KMS-11 (cell line): ENCODE results near the gene TNNT1.

ENCODE experiments used
- H2AFZ ChIP-seq: fragments of 200-600 bp; sonication (generic); 2 replicates; pipeline ENCODE4 v1.6.1; 2016; ENCODE audit warnings: antibody characterized with exemption, mixed run types, low read depth
- H3K27ac ChIP-seq: fragments of 200-600 bp; sonication (generic); 2 replicates; pipeline ENCODE4 v1.6.1; 2016; ENCODE audit warnings: mild to moderate bottlenecking, mixed run types
- H3K27me3 ChIP-seq: fragments of 200-600 bp; sonication (generic); 2 replicates; pipeline ENCODE4 v1.6.1; 2017; ENCODE audit warnings: mild to moderate bottlenecking, low read depth, mixed run types, moderate library complexity; ENCODE audit not compliant: insufficient read depth
- H3K36me3 ChIP-seq: fragments of 200-600 bp; sonication (generic); 2 replicates; pipeline ENCODE4 v1.6.1; 2017; ENCODE audit warnings: mild to moderate bottlenecking, mixed run types; ENCODE audit not compliant: insufficient read depth
- H3K4me1 ChIP-seq: fragments of 200-600 bp; sonication (generic); 2 replicates; pipeline ENCODE4 v1.6.1; 2016; ENCODE audit warnings: mild to moderate bottlenecking, low read depth, mixed run types; ENCODE audit not compliant: poor library complexity, severe bottlenecking
- H3K4me2 ChIP-seq: fragments of 200-600 bp; sonication (generic); 2 replicates; pipeline ENCODE4 v1.7.0; 2016; ENCODE audit warnings: mild to moderate bottlenecking, mixed run types
- H3K4me3 ChIP-seq: fragments of 200-600 bp; sonication (generic); IDR thresholded peaks from 2 replicates; pipeline ENCODE4 v1.6.1; 2017; ENCODE audit warnings: low read depth, low read length, mixed read lengths; ENCODE audit not compliant: insufficient read depth
- H3K79me2 ChIP-seq: fragments of 200-600 bp; sonication (generic); 2 replicates; pipeline ENCODE4 v1.6.1; 2016; ENCODE audit warnings: low read depth, mixed run types; ENCODE audit not compliant: insufficient read depth
- H3K9ac ChIP-seq: fragments of 200-600 bp; sonication (generic); 2 replicates; pipeline ENCODE4 v1.6.1; 2016; ENCODE audit warnings: mild to moderate bottlenecking, mixed run types
- H4K20me1 ChIP-seq: fragments of 200-600 bp; sonication (generic); 2 replicates; pipeline ENCODE4 v1.6.1; 2016; ENCODE audit warnings: mild to moderate bottlenecking, mixed run types; ENCODE audit not compliant: insufficient read depth
- TF ChIP-seq, protein P1 (sequence below): fragments of 200-600 bp; sonication (generic); conservative IDR thresholded peaks from 2 replicates; pipeline ENCODE4 v1.6.1; 2017; ENCODE audit warnings: low read depth, mild to moderate bottlenecking, antibody characterized with exemption, low read length, moderate library complexity, mixed read lengths

Gene TNNT1

GRCh38 chr19:55181740-55182139 is 32.7 kb upstream of the TNNT1 start:
- H3K27me3 ChIP-seq, result peaks cover 84% of the 10 kb centered on the region

GRCh38 chr19:55179606-55180484 is 30.8 kb upstream of the TNNT1 start, which contains the start of gene SYT5:
Gene SYT5 (minus strand): TSS chr19:55180289. CDS start chr19:55179041, 1,248 bp downstream.
- no peaks in the 10 kb centered on the region for H3K79me2 ChIP-seq
- no peak within 1 kb of the TSS for H3K9ac ChIP-seq
- H3K4me2 ChIP-seq, result no peak within 1 kb of the TSS
- no peak within 1 kb of the TSS for H3K27ac ChIP-seq
- TF ChIP-seq, protein P1, sequence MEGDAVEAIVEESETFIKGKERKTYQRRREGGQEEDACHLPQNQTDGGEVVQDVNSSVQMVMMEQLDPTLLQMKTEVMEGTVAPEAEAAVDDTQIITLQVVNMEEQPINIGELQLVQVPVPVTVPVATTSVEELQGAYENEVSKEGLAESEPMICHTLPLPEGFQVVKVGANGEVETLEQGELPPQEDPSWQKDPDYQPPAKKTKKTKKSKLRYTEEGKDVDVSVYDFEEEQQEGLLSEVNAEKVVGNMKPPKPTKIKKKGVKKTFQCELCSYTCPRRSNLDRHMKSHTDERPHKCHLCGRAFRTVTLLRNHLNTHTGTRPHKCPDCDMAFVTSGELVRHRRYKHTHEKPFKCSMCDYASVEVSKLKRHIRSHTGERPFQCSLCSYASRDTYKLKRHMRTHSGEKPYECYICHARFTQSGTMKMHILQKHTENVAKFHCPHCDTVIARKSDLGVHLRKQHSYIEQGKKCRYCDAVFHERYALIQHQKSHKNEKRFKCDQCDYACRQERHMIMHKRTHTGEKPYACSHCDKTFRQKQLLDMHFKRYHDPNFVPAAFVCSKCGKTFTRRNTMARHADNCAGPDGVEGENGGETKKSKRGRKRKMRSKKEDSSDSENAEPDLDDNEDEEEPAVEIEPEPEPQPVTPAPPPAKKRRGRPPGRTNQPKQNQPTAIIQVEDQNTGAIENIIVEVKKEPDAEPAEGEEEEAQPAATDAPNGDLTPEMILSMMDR, result no peak
- no peak within 1 kb of the TSS for H3K4me3 ChIP-seq
- no peaks in the 10 kb centered on the region for H3K4me1 ChIP-seq
- no peaks in the 10 kb centered on the region for H4K20me1 ChIP-seq
- H2AFZ ChIP-seq, result no peak within 1 kb of the TSS
- no peaks in the 10 kb centered on the region for H3K36me3 ChIP-seq
- peaks cover 75% of the 10 kb centered on the region for H3K27me3 ChIP-seq

More at GRCh38 chr19:55181740-55182139, 32.7 kb upstream of the TNNT1 start:
- Histone ChIP-seq H3K27ac (no peak overlapping the region), H3K36me3 (no peaks in the 10 kb centered on the region), H3K9ac (no peak overlapping the region), H2AFZ (no peak overlapping the region), H3K4me2 (no peak overlapping the region), H3K4me3 (no peak overlapping the region), H3K4me1 (no peaks in the 10 kb centered on the region), H3K79me2 (no peaks in the 10 kb centered on the region), H4K20me1 (no peaks in the 10 kb centered on the region)
- TF ChIP-seq, protein P1, result no peak

DNA sequence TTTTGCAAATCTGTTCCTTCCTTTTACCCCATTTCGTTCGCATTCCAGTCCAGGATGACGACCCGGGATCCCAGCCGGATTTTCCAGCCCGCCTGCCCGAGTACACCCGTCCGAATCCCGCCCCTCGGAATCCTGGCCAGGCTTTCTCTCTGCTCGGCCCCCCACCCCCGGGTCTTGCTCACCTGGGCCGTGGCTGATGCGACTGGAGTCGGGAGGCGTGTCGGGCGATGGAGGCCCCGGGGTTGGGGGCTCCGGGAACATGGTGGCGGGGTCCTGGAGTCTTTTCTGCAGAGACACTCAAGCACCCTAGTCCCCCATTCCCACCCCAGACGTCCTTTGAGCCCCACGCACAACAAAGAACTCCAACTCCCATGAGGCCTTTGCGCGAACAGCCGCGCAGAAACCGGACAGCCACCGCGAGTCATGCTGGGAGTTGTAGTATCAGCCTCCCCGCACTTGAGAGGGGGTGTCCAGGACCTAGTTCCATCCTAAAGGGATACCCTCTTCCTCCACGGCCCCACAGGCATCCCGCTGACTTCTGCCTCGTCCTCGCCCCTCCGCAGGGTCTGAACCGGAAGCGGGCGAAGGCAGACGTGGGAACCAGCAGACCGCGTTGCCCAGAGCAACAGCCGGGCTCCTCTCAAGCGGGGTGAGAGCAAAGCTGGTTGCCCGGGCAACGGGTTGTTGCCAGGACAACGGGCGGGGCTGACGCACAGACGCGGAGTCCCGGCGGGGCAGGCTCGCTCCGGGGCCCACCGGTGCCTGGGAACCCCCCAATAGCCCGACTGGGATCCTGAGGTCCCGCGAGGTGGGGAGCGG is 30.0 kb upstream of the TNNT1 start:
- TF ChIP-seq, protein P1, result no peak
- no peak overlapping the region for H3K4me3 ChIP-seq
- H3K4me2 ChIP-seq, result no peak overlapping the region
- H4K20me1 ChIP-seq, result no peaks in the 10 kb centered on the region
- H3K4me1 ChIP-seq, result no peaks in the 10 kb centered on the region
- H3K36me3 ChIP-seq, result no peaks in the 10 kb centered on the region
- no peak overlapping the region for H2AFZ ChIP-seq
- H3K27me3 ChIP-seq, result peaks cover 68% of the 10 kb centered on the region
- no peaks in the 10 kb centered on the region for H3K79me2 ChIP-seq
- no peak overlapping the region for H3K27ac ChIP-seq
- no peak overlapping the region for H3K9ac ChIP-seq

- Histone ChIP-seq H3K27me3 (peaks cover 62% of the 10 kb centered on the region), H2AFZ (no peak overlapping the region), H3K4me3 (no peak overlapping the region), H3K36me3 (no peaks in the 10 kb centered on the region), H3K27ac (no peak overlapping the region), H3K4me1 (no peaks in the 10 kb centered on the region), H3K4me2 (no peak overlapping the region), H3K79me2 (no peaks in the 10 kb centered on the region), H3K9ac (no peak overlapping the region), H4K20me1 (no peaks in the 10 kb centered on the region)
- TF ChIP-seq, protein P1, result no peak
These were observed 27.1 kb upstream of the TNNT1 start for GRCh38 chr19:55176076-55176475.
